Left lung (tissue), 10 donors: ENCODE measurements around the gene PEPD. TPM values are rescaled to one million over a fixed set of nuclear protein-coding genes. Genes with fewer than 3 reads are reported as not detected.
A peak's percentile ranks its signal among the peaks of the same experiment; 100 is the strongest.

Experiments
- ATAC-seq: fragments of 200-7000 bp; cut with Tn5 transposase; one replicate; pipeline ENCODE4 v1.9.1; 2020; ENCODE audit warnings: moderate library complexity
- DNase-seq, 4 donors: peaks; one replicate each; pipeline ENCODE4 v3.0.0-alpha.2; 2013 to 2020
- H3K27ac ChIP-seq, 2 donors: fragments of 200-600 bp; sonication (generic) in 1 of 2; one replicate each; pipeline versions ENCODE4 v1.5.0 to v1.8.0; 2020 to 2021
- H3K27me3 ChIP-seq, 2 donors: fragments of 200-600 bp; sonication (generic) in 1 of 2; one replicate each; pipeline versions ENCODE4 v1.5.0 to v1.8.0; 2020 to 2021
- H3K36me3 ChIP-seq, 2 donors: fragments of 200-600 bp; sonication (generic) in 1 of 2; one replicate each; pipeline versions ENCODE4 v1.5.0 to v1.8.0; 2020 to 2021
- H3K4me1 ChIP-seq, 2 donors: fragments of 200-600 bp; one replicate each; pipeline ENCODE4 v1.8.0; 2021
- H3K4me3 ChIP-seq, 2 donors: fragments of 200-600 bp; sonication (generic) in 1 of 2; one replicate each; pipeline versions ENCODE4 v1.5.0 to v1.8.0; 2020 to 2021; ENCODE audit warnings: mild to moderate bottlenecking in 1 of 2
- H3K9me3 ChIP-seq, 2 donors: fragments of 200-600 bp; sonication (generic) in 1 of 2; one replicate each; pipeline versions ENCODE4 v1.5.0 to v1.8.0; 2020 to 2021
- CTCF ChIP-seq, 2 donors: fragments of 200-600 bp; sonication (generic) in 1 of 2; IDR thresholded peaks; one replicate each; pipeline versions ENCODE4 v1.5.0 to v1.8.0; 2021; ENCODE audit warnings: antibody characterized with exemption in 2 of 2
- intact Hi-C, 2 donors: fragments of 100-400 bp; cut with DNase I; formaldehyde crosslinking; loops; one replicate each; pipeline versions ENCODE4 v1.11.2 to v1.14.2; 2022
- polyA plus RNA-seq, 6 donors: library from polyadenylated mRNA; unstranded; fragments of 120-200 nt; gene quantifications; one replicate each; pipeline ENCODE4 v1.2.1, GENCODE V29; 2013; ENCODE audit not compliant: insufficient read length in 6 of 6
- total RNA-seq, 2 donors: library from RNA; stranded (reverse); fragmentation: NEBNext Ultra II Directional; extraction: Animal tissue kit (Norgen Biotek cat#: 25700); gene quantifications; one replicate each; pipeline ENCODE4 v1.2.1, GENCODE V29; 2021
- donor health status: DM: no; HTN: yes; CAD: no.
- donor health status: DM: no; HTN: no; CAD: no.

The PEPD gene
- total and polyA plus RNA-seq, 8 donors = 41.2 to 90.1 (median 46.2) TPM

GRCh38 chr19:33440241-33440640 lies 81.3 kb downstream of the PEPD start:
- intact Hi-C loops = no loop called here
- no peaks in the 10 kb centered on the region for H3K4me1 ChIP-seq
- no peak for TF ChIP-seq CTCF (IDR thresholded peaks at IDR 0.05)
- H3K27ac ChIP-seq = no peak overlapping the region
- no peaks in the 10 kb centered on the region for H3K27me3 ChIP-seq
- H3K36me3 ChIP-seq = peaks cover 0 to 5% of the 10 kb centered on the region in 2 donors
- ATAC-seq = no peak
- no peaks in the 10 kb centered on the region for H3K9me3 ChIP-seq
- peak in 1 of 4 donors; percentile 57 for DNase-seq
- H3K4me3 ChIP-seq = no peak overlapping the region

- Histone ChIP-seq H3K36me3 (peaks cover 0 to 5% of the 10 kb centered on the region in 2 donors), H3K9me3 (no peaks in the 10 kb centered on the region), H3K27me3 (no peaks in the 10 kb centered on the region), H3K4me3 (no peak overlapping the region), H3K4me1 (no peaks in the 10 kb centered on the region), H3K27ac (no peak overlapping the region)
- TF ChIP-seq CTCF (IDR thresholded peaks at IDR 0.05) = no peak
- ATAC-seq = no peak
- peak in 2 of 4 donors; percentile 25 to 68 for DNase-seq
- intact Hi-C loops = no loop called here
Observed at GRCh38 chr19:33438987-33439781, 82.4 kb downstream of the PEPD start.

- no peaks in the 10 kb centered on the region for H3K9me3 ChIP-seq
- TF ChIP-seq CTCF (IDR thresholded peaks at IDR 0.05) = no peak
- H3K27ac ChIP-seq = no peak overlapping the region
- intact Hi-C loops = no loop called here
- H3K36me3 ChIP-seq = peaks cover 0 to 5% of the 10 kb centered on the region in 2 donors
- ATAC-seq (no peak), DNase-seq (peak in 3 of 4 donors; percentile 10 to 34 (median 21))
- no peaks in the 10 kb centered on the region for H3K4me1 ChIP-seq
- no peaks in the 10 kb centered on the region for H3K27me3 ChIP-seq
- no peak overlapping the region for H3K4me3 ChIP-seq
Observed at GRCh38 chr19:33437821-33438671, 83.5 kb downstream of the PEPD start.

GRCh38 chr19:33437393-33437820 lies 84.2 kb downstream of the PEPD start:
- DNase-seq = peak in 2 of 4 donors; percentile 14 to 20
- no peak overlapping the region for H3K27ac ChIP-seq
- no peak for TF ChIP-seq CTCF (IDR thresholded peaks at IDR 0.05)
- peaks cover 0 to 5% of the 10 kb centered on the region in 2 donors for H3K36me3 ChIP-seq
- no peaks in the 10 kb centered on the region for H3K9me3 ChIP-seq
- no peaks in the 10 kb centered on the region for H3K4me1 ChIP-seq
- ATAC-seq = no peak
- no peaks in the 10 kb centered on the region for H3K27me3 ChIP-seq
- no peak overlapping the region for H3K4me3 ChIP-seq
- intact Hi-C loops = no loop called here
